GM19468 (cell line): ENCODE measurements around the gene EFHC1.

Experiments
- ATAC-seq: cut with Tn5 transposase; IDR thresholded peaks from one replicate; pipeline ENCODE4 v1.9.1; 2021; ENCODE audit warnings: mild to moderate bottlenecking, moderate library complexity, moderate number of reproducible peaks; ENCODE audit not compliant: unreplicated experiment; ENCODE audit errors: extremely low read depth

Gene EFHC1

GRCh38 chr6:52513896-52514295, 93.8 kb downstream of the EFHC1 start:
- ATAC-seq, result no peak

- ATAC-seq, result no peak
Observed at GRCh38 chr6:52514514-52514913, 94.4 kb downstream of the EFHC1 start.

- no peak for ATAC-seq
Observed at GRCh38 chr6:52515219-52515960, 95.2 kb downstream of the EFHC1 start.

- no peak for ATAC-seq
Observed at GRCh38 chr6:52516269-52516668, 96.1 kb downstream of the EFHC1 start.

- ATAC-seq, result no peak
Observed at GRCh38 chr6:52516943-52517342, 96.8 kb downstream of the EFHC1 start.

GRCh38 chr6:52517502-52518278, 97.5 kb downstream of the EFHC1 start:
- peak; percentile 39 for ATAC-seq

- no peak for ATAC-seq
Observed at GRCh38 chr6:52518279-52518945, 98.3 kb downstream of the EFHC1 start.

- ATAC-seq, result no peak
Observed at GRCh38 chr6:52519618-52520017, 99.5 kb downstream of the EFHC1 start.

GRCh38 chr6:52522151-52522626, 102.0 kb downstream of the EFHC1 start:
- no peak for ATAC-seq

- no peak for ATAC-seq
Observed at GRCh38 chr6:52522655-52523054, 102.5 kb downstream of the EFHC1 start.

- no peak for ATAC-seq
Observed at GRCh38 chr6:52523378-52524142, 103.4 kb downstream of the EFHC1 start.

- no peak for ATAC-seq
Observed at GRCh38 chr6:52524918-52525317, 104.8 kb downstream of the EFHC1 start.

- ATAC-seq, result no peak
Observed at GRCh38 chr6:52526634-52527033, 106.5 kb downstream of the EFHC1 start.

- no peak for ATAC-seq
Observed at GRCh38 chr6:52527436-52527835, 107.3 kb downstream of the EFHC1 start.

- no peak for ATAC-seq
Observed at GRCh38 chr6:52529311-52529710, 109.2 kb downstream of the EFHC1 start.

GRCh38 chr6:52530351-52530750, 110.2 kb downstream of the EFHC1 start:
- no peak for ATAC-seq

GRCh38 chr6:52531396-52531795, 111.3 kb downstream of the EFHC1 start:
- no peak for ATAC-seq

- ATAC-seq, result no peak
Observed at GRCh38 chr6:52531834-52532233, 111.7 kb downstream of the EFHC1 start.

- ATAC-seq, result no peak
Observed at GRCh38 chr6:52532457-52532856, 112.3 kb downstream of the EFHC1 start.

GRCh38 chr6:52533491-52533890, 113.3 kb downstream of the EFHC1 start:
- ATAC-seq, result no peak
